LoVo (cell line): ENCODE results near the gene SEMA4C.
"Not testable (repeated sequence)": the region's sequence is repeated elsewhere in the genome, so short reads cannot be mapped to it uniquely, and the experiment has no call there.

ENCODE experiments used
- DNase-seq: peaks from one replicate; pipeline ENCODE4 v3.0.0-alpha.2; 2016; ENCODE audit warnings: low spot score

SEMA4C gene

DNA sequence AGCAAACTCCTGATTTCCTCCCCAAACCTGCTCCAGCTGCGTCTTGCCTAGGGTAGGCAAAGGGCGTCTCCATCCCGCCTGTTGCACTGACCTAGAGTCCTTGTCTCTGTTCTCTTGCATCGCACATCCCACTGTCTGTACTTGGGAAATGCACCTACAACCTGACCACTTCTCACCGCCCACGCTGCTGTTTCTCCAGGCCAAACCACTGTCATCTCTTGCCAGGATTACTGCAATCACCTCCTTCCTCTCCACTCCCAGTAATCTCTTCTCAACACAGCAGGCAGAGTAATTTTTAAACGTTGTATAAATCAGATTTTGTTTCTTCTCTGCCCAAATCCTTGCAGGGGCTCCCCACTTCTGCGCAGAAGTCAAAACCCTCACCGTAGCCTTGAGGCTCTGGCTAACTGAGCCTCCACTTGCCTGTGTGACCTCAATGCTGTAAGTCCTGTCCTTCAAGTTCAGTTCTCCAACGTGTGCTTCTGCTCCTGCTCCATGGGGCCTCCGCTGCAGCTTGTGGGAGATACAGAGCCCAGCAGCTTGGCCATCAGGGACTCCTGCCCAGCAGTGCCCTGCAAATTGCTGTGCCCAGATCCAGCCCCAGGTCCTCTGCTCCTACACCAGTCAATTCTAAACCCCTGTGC lies 27.7 kb upstream of the SEMA4C start:
- no peak for DNase-seq

GRCh38 chr2:96895746-96896651 lies 26.1 kb upstream of the SEMA4C start:
- no peak for DNase-seq

DNA sequence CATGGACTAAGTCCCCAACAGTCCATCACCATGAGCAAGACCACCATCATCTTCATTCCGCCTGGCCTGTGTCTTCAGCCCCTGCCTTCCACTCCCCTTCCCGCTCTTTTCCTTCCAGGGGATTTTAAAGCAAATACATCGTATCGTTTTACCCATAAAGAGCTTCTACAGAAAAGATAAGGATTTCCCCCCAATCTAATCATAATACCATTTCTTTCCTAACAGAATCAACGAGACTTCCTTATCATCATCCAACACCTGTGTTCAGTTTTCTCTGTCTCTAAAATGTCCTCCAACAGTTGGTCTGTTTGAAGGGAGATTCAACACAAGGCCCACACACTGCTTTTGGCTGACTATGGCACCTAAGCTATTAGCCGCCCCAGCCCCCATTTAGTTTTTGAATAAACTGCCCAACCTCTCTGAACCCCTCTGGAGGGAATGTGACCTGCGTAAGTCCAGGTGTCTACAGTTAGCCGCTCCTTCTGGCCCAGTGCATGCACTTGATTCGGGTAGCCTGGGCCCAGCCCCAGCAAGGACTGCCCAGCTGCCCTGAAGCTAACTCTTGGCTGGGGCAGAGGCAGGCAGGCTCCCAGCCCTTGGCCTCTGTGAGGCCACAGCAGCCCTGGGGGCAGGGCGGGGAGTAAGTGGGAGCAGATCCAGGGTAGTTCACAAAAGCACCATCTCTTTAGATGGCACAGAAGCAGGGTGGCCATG lies 25.3 kb upstream of the SEMA4C start:
- DNase-seq, result no peak

GRCh38 chr2:96894151-96894531 lies 24.3 kb upstream of the SEMA4C start:
- DNase-seq, result no peak

GRCh38 chr2:96893289-96894150 lies 23.6 kb upstream of the SEMA4C start:
- DNase-seq, result no peak

DNA sequence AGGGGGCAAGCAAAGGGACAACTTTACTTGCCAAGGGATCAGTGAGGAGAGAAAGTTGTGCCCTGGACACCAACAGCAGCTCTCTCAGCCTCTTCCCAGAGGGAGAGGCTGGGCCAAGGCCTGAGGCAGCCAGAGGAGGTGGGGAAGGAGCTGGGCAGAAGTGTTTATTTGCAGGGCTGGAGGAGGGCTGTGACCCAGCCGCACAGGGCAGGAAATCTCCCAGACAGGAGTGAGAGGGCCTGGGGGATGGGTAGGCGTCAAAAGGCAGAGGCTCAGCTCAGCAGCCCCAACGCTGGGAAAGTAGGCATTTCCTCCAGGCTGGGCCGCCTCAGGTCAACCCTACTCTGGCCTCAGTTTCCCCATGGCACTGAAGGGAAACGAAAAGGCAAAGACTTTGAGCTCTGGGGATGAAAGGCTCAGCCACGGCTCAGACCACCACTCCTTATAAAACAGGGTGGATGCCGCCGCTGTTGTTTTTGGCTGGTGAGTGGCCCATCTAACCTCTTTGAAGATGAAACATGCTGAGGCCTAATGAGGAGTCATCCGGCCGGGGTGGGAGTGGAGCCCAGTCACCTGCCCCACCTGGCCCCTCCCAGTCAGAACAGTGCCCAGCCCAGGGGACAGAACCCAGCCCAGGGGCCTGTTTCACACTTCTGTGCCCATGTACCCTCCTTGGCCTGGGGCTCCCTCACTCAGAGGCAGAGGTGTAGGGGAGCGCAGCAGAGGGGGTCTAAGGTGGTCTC lies 21.9 kb upstream of the SEMA4C start:
- DNase-seq, result no peak

DNA sequence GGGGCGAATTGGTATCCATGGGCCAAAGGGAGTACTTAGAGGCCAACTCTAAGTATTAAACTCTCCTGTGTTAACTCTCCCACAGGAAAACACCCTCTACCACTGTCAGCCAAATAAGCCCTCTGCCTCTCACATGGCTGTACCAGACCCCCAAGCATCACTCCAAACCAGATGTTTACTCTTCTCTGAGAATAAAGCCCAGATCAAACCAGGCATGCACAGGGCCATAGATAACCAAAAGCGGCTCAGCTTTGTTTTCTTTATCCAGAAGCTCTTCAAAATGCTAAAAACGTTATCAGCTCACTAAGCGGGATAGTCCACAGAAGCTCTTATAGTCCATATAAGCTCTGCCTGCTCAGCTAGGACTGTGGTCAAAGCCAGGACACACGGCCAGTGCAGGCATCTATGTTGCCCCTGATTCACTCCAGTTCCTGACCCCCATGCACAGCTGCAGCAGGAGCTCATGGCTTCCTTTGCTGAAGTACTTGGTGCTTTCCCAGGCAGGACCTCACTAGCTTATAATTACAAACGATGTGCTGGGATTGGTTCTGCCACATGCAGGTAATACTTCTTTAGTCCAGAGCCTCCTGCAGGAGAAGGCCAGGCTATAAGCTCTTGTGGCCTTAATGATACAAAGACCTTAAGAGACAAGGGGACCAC lies 21.0 kb upstream of the SEMA4C start:
- no peak for DNase-seq

DNA sequence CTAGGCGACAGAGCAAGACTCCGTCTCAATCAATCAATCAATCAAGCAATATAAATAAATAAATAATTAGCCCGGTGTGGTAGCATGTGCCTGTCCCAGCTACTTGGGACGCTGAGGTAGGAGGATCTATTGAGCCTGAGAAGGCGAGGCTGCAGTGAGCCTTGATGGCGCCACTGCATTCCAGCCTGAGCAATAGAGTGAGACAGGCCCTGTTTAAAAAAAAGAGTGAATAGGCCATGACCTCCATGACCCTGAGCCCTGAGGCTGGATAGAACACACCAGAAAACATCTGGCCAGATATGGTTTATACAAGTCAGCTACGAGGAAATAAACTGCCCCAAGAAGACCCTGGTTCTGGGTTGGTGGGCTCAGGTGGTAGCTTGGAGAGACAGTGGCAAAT lies 20.4 kb upstream of the SEMA4C start:
- DNase-seq, result no peak

GRCh38 chr2:96889502-96889901 lies 19.6 kb upstream of the SEMA4C start:
- not testable (repeated sequence) for DNase-seq

- no peak for DNase-seq
Measured at GRCh38 chr2:96888072-96889011, 18.5 kb upstream of the SEMA4C start.

GRCh38 chr2:96887493-96888012 lies 17.7 kb upstream of the SEMA4C start:
- no peak for DNase-seq

DNA sequence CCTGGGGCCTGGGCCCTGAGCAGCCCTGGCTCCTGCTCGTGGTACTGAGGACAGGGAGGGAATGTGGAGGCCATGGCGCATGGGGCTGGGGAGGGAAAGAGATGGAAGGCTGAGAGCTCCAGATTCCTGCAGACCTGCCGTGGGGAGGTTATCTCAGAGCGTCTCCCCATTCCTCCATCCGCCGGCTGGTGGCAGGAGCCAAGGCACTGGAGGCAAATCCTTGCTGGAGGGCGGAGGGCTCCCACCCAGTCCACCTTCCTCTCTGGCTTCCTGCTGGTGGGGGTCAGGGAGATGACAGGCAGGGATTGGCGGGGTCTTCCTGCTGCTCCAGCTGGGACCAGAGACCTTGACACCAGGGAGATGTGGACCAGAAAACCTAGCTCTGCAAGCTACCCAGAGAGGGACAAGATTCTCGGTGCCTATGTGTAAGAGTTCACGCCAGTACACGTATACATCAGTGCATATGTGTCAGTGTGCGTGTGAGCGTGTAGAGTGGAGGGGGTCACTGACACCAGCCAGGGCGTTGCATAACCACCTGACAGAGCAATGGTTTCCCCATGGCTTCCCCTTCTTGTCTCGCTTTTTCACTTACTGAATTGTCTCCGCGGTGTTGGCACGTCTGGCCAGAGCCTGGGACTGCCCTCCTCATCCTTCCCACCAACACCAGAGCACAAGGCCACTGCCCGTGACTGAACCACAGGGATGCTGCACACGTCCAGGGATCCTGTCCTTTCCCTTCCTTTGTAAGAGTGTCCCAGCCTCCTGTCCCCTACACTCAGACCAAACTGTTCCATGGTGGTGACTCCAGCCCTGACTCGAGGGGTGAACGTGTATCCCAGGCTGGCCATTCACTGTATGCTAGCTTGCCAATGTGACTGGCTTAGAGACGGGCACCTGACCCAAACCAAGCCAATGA lies 15.8 kb upstream of the SEMA4C start:
- DNase-seq, result no peak

DNA sequence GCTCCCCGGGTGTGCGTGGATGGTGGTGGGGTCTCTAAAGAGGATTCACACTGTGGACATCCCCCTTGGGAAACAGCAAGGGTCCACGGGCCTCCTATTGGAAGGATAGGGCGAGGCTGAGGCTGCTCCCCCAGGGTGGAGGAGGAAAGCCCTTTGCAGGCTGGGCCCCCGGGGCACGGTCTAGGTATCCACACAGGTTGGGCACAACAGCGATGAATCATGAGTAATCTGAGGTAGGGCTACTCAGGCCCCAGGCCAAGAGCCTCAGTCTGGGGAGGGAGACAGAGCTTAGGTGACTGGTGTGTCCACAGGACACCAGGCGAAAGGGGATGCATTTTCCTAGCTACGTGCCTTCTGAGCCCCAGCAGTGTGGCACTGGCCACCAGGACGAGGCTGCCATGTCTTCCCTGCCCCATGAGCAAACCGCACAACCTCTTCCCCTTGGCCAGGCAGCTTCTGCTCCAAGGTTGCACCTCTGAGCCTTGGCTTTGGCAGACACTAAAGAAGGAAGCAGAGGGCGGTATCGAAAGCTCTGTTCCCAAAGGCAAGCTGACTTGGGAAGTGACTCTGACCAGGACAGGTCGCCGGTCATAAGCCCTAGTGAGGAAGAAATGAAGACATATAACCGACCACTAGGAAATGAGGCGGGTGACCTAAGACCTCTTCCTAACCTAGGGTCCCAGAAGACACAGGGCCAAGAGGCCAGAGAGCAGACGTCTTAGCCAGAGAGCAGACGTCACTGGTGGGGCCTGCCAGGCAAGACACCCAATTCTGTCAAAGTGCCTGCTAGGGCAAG lies 14.6 kb upstream of the SEMA4C start:
- DNase-seq, result no peak

- DNase-seq, result no peak
Measured at GRCh38 chr2:96883306-96883705, 13.4 kb upstream of the SEMA4C start.

DNA sequence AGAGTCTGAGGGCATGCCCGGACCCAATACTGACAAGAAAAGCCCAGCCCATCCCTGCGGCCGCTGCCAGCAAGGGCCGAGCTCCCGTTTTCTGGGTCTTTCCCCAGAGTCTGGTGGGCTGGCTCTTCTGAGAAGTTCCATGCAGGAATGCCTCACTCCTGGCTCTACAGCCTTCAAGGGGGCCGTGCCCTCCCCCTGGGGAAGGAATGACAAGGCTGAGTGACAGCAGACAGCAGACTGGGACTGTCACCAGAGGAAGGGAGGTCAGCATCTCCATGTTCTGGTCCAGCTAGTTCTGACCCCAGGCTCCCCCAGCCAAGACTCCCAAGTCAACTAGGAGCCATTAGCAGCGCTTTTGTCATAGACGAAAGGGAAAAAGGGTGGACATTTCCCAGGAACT lies 13.0 kb upstream of the SEMA4C start:
- DNase-seq, result no peak

DNA sequence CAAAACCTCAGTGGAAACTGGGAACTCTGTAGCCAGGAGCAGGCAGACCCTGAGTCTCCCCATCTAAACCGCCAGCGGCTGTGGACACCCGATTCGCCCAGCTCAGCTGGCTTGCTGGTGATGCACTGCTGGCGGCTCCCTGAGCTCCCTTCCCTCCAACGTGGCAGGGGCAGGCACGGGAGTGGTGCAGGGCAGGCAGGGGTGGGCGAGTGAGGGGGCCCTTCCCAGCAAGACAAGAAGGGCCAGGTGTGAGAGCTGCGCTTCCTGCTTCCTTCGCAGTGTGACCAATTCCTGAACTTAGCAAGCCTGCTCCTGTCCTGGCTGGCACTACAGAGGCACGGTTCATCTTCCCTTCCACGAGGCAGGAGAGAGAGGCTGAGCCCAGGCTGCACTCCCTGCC lies 12.3 kb upstream of the SEMA4C start:
- no peak for DNase-seq
